Endothelial cell of umbilical vein (primary cell): Measurements from ENCODE around the gene SUGCT. TPM values are rescaled to one million over a fixed set of nuclear protein-coding genes. Genes with fewer than 3 reads are reported as not detected.

ENCODE experiments used
- BruUV-seq: library from RNA; stranded (reverse); fragments of 400-500 nt; replicated peaks from 2 replicates; lab custom pipeline; 2021; lab: Mats Ljungman, UMichigan
- CTCF ChIA-PET: fragments of 300-600, 350-600 bp; sonication (Branson Sonifier 250); formaldehyde crosslinking; loops from one replicate; lab custom pipeline; 2021; ENCODE audit warnings: antibody characterized with exemption, inconsistent platforms; lab: Charles Lee
- POLR2A ChIA-PET: fragments of 300-600, 350-600 bp; sonication (Branson Sonifier 250); formaldehyde crosslinking; loops from one replicate; lab custom pipeline; 2021; ENCODE audit warnings: antibody characterized with exemption, inconsistent platforms; lab: Charles Lee
- DNase-seq: peaks from one replicate; pipeline ENCODE4 v3.0.0-alpha.2; 2011; ENCODE audit warnings: low read depth, low spot score
- FAIRE-seq: peaks from 2 replicates; lab custom pipeline; 2011; peaks lifted over from hg19 to GRCh38; lab: Jason Lieb, UNC
- H2AFZ ChIP-seq: 2 replicates; pipeline ENCODE4 v1.6.0; 2012; ENCODE audit warnings: low read depth, low read length, control low read depth, inconsistent platforms
- H3K27ac ChIP-seq: 2 replicates; pipeline ENCODE4 v1.5.1; 2011; ENCODE audit warnings: low read depth, mild to moderate bottlenecking, control low read depth, low read length, moderate library complexity; ENCODE audit not compliant: insufficient read depth
- H3K27me3 ChIP-seq, 2 experiments: 2 replicates each; pipeline versions ENCODE4 v1.6.0 to v1.6.1; 2011; ENCODE audit warnings: low read length in 2 of 2, mixed read lengths in 1 of 2; ENCODE audit not compliant: control insufficient read depth in 2 of 2, insufficient read depth in 2 of 2
- H3K36me3 ChIP-seq, 2 experiments: 2 replicates in 1 of 2; 3 replicates in 1 of 2; pipeline ENCODE4 v1.5.1; 2011; ENCODE audit warnings: low read length in 2 of 2, mild to moderate bottlenecking in 1 of 2, moderate library complexity in 1 of 2; ENCODE audit not compliant: control insufficient read depth in 2 of 2, insufficient read depth in 2 of 2; ENCODE audit errors: extremely low read depth in 1 of 2
- H3K4me1 ChIP-seq: 3 replicates; pipeline ENCODE4 v1.5.1; 2011; ENCODE audit warnings: mild to moderate bottlenecking, low read length; ENCODE audit not compliant: control insufficient read depth, insufficient read depth; ENCODE audit errors: extremely low read depth
- H3K4me2 ChIP-seq: 2 replicates; pipeline ENCODE4 v1.6.1; 2011; ENCODE audit warnings: low read length, control low read depth, mixed read lengths; ENCODE audit not compliant: insufficient read depth
- H3K4me3 ChIP-seq, 3 experiments: fragments of 200-600 bp in 1 of 3; sonication (generic), shearing (Covaris generic) in 1 of 3; replicated peaks in 1 of 3; 2 replicates each; pipeline ENCODE4 v1.5.1; 2011 to 2016; ENCODE audit warnings: control low read depth in 3 of 3, low read length in 3 of 3, mild to moderate bottlenecking in 2 of 3, inconsistent platforms in 1 of 3, low read depth in 1 of 3, moderate library complexity in 1 of 3; ENCODE audit not compliant: insufficient read depth in 1 of 3
- H3K79me2 ChIP-seq: 2 replicates; pipeline ENCODE4 v1.6.0; 2012; ENCODE audit warnings: low read length, inconsistent platforms; ENCODE audit not compliant: control insufficient read depth, insufficient read depth
- H3K9ac ChIP-seq: replicated peaks from 2 replicates; pipeline ENCODE3; 2011; ENCODE audit warnings: low read length, control low read depth; ENCODE audit not compliant: insufficient read depth; ENCODE audit errors: extremely low read depth
- H3K9me1 ChIP-seq: replicated peaks from 3 replicates; pipeline ENCODE4 v1.6.0; 2011; ENCODE audit warnings: mild to moderate bottlenecking, low read length; ENCODE audit not compliant: control insufficient read depth, insufficient read depth; ENCODE audit errors: extremely low read depth
- H3K9me3 ChIP-seq: replicated peaks from 2 replicates; pipeline ENCODE4 v1.5.1; 2012; ENCODE audit warnings: low read length, inconsistent platforms; ENCODE audit not compliant: control insufficient read depth, insufficient read depth
- H4K20me1 ChIP-seq: replicated peaks from 2 replicates; pipeline ENCODE3; 2011; ENCODE audit warnings: mild to moderate bottlenecking, low read length; ENCODE audit not compliant: control insufficient read depth, insufficient read depth; ENCODE audit errors: extremely low read depth
- CTCF ChIP-seq, 2 donors: IDR thresholded peaks; 1 replicate in 1 of 2; 2 replicates in 1 of 2; pipeline ENCODE4 v1.5.1; 2011; ENCODE audit warnings: low read length in 2 of 2, mild to moderate bottlenecking in 2 of 2, moderate library complexity in 2 of 2, control low read depth in 1 of 2, inconsistent platforms in 1 of 2, low read depth in 1 of 2; ENCODE audit not compliant: insufficient read depth in 1 of 2; ENCODE audit errors: extremely low read depth in 1 of 2
- EZH2 ChIP-seq: IDR thresholded peaks from 2 replicates; pipeline ENCODE4 v1.6.1; 2012; ENCODE audit warnings: borderline replicate concordance, low read depth, mild to moderate bottlenecking, moderate library complexity, low read length, inconsistent platforms; ENCODE audit not compliant: severe bottlenecking
- FOS ChIP-seq: IDR thresholded peaks from 2 replicates; pipeline ENCODE4 v1.6.1; 2011; ENCODE audit warnings: mild to moderate bottlenecking, low read length, moderate library complexity, borderline replicate concordance; ENCODE audit not compliant: insufficient read depth
- GATA2 ChIP-seq: IDR thresholded peaks from 2 replicates; pipeline ENCODE4 v1.7.0; 2011; ENCODE audit warnings: low read depth, mild to moderate bottlenecking, moderate library complexity, mixed read lengths, low read length; ENCODE audit not compliant: insufficient read length, insufficient read depth
- JUN ChIP-seq: IDR thresholded peaks from 2 replicates; pipeline ENCODE4 v1.6.1; 2011; ENCODE audit warnings: borderline replicate concordance, low read depth; ENCODE audit not compliant: insufficient read length, insufficient read depth
- MYC ChIP-seq: IDR thresholded peaks from one replicate; pipeline ENCODE4 v1.6.1; 2011; ENCODE audit warnings: mild to moderate bottlenecking, low read depth, low read length
- POLR2A ChIP-seq: IDR thresholded peaks from 2 replicates; pipeline ENCODE4 v1.6.1; 2012; ENCODE audit warnings: low read depth, mild to moderate bottlenecking, control low read depth, low read length
- POLR2AphosphoS5 ChIP-seq: IDR thresholded peaks from 2 replicates; pipeline ENCODE4 v1.6.1; 2012; ENCODE audit warnings: low read depth, mild to moderate bottlenecking, control low read depth, low read length, moderate library complexity; ENCODE audit not compliant: insufficient read depth
- dilution Hi-C: fragments of 300-500 bp; cut with MboI; formaldehyde crosslinking; loops from one replicate; pipeline ENCODE4 v1.15.0; 2019; ENCODE audit warnings: low sequenced_read_pairs; ENCODE audit not compliant: extremely low pct_ligation_motif_present
- intact Hi-C: fragments of 100-400 bp; cut with micrococcal nuclease; formaldehyde crosslinking; loops from one replicate; pipeline ENCODE4 v1.10.0; 2022
- polyA plus RNA-seq, 4 experiments: library from polyadenylated mRNA; depleted of rRNA in 3 of 4; stranded (reverse) in 3 of 4; unstranded in 1 of 4; fragments of >200 nt; gene quantifications; 2 replicates each; pipeline versions ENCODE4 v1.2.1 to v1.2.3, GENCODE V29; 2011 to 2012; ENCODE audit warnings: missing spikeins in 1 of 4
- total RNA-seq: library from RNA; stranded (reverse); gene quantifications from 2 replicates; pipeline ENCODE4 v1.2.3, GENCODE V29; 2021
- TF ChIP-seq, protein P1 (sequence below): IDR thresholded peaks from 2 replicates; pipeline ENCODE4 v1.6.1; 2011; ENCODE audit not compliant: insufficient read depth, insufficient read length

The SUGCT gene
- total and polyA plus RNA-seq, 2 donors (not counting 3 experiments of a cell fraction or from before 2014, with no cell fraction given), result 1.2 to 1.4 TPM

- H3K79me2 ChIP-seq, result no peaks in the 10 kb centered on the region
- intact Hi-C loops (no loop called here), dilution Hi-C loops (no loop called here)
- TF ChIP-seq GATA2, result no peak
- TF ChIP-seq POLR2AphosphoS5, result no peak
- TF ChIP-seq, protein P1, sequence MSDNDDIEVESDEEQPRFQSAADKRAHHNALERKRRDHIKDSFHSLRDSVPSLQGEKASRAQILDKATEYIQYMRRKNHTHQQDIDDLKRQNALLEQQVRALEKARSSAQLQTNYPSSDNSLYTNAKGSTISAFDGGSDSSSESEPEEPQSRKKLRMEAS, result no peak
- no peak for TF ChIP-seq FOS
- no peak overlapping the region for H3K27ac ChIP-seq
- no peaks in the 10 kb centered on the region for H3K4me1 ChIP-seq
- no peaks in the 10 kb centered on the region for H3K9me3 ChIP-seq
- no TSS peak for BruUV-seq
- H4K20me1 ChIP-seq, result no peaks in the 10 kb centered on the region
- CTCF ChIA-PET, result interaction anchor here (1.4 kb wide), 1 partner anchor 9 kb away, joined by 6 read pairs; no protein-coding TSS in a partner anchor
- no peak overlapping the region for H3K4me2 ChIP-seq
- no peaks in the 10 kb centered on the region for H3K36me3 ChIP-seq
- no peaks in the 10 kb centered on the region for H3K9me1 ChIP-seq
- H2AFZ ChIP-seq, result no peak overlapping the region
- no peaks in the 10 kb centered on the region for H3K27me3 ChIP-seq
- DNase-seq (no peak), FAIRE-seq (no peak)
- H3K9ac ChIP-seq, result no peak overlapping the region
- POLR2A ChIA-PET, result no interaction called here
- H3K4me3 ChIP-seq, result no peak overlapping the region
Measured at GRCh38 chr7:40428421-40428820, 293.6 kb downstream of the SUGCT start.

- no TSS peak for BruUV-seq
- H3K27me3 ChIP-seq, result no peaks in the 10 kb centered on the region
- no peaks in the 10 kb centered on the region for H3K9me1 ChIP-seq
- H3K27ac ChIP-seq, result no peak overlapping the region
- TF ChIP-seq JUN (no peak), GATA2 (no peak), FOS (no peak), EZH2 (no peak), POLR2A (no peak), CTCF (IDR thresholded peaks at IDR 0.05; ENCODE audit: extremely low read depth in 1 of 2, insufficient read depth in 1 of 2, low read depth in 1 of 2, low read length in 2 of 2) (no peak), POLR2AphosphoS5 (no peak), MYC (no peak)
- TF ChIP-seq, protein P1, result no peak
- H2AFZ ChIP-seq, result no peak overlapping the region
- DNase-seq (no peak), FAIRE-seq (no peak)
- dilution Hi-C loops (no loop called here), intact Hi-C loops (no loop called here)
- H3K9ac ChIP-seq, result no peak overlapping the region
- no peaks in the 10 kb centered on the region for H3K9me3 ChIP-seq
- POLR2A ChIA-PET, result no interaction called here
- no peaks in the 10 kb centered on the region for H3K36me3 ChIP-seq
- H3K4me1 ChIP-seq, result no peaks in the 10 kb centered on the region
- H4K20me1 ChIP-seq, result no peaks in the 10 kb centered on the region
- H3K4me2 ChIP-seq, result no peak overlapping the region
- no peak overlapping the region for H3K4me3 ChIP-seq
- H3K79me2 ChIP-seq, result no peaks in the 10 kb centered on the region
- CTCF ChIA-PET, result no interaction called here
Measured at GRCh38 chr7:40429826-40430225, 295.0 kb downstream of the SUGCT start.
